Measurements from ENCODE around the gene RYR3.

Gene RYR3

DNA sequence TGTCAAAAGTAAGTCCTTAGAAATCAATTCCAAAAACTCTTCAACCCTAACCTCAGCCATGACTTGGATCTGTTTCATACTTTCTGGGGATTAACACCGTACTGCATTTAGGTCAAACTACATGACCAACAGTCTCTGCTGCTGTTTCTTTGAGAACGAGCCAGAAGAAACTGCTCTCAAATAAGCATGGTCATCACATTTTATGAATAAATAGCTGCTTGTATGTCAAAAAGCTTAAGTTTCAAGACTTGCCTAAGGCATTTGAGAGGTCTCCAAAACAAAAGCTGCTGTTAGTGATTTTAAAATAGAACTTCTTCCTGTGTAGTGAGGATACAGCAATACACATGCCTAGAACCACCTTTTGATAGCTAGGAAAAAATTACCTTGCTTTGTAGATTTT is 491.2 kb downstream of the RYR3 start:
- Histone ChIP-seq H2AFZ (ENCODE audit: low read depth, low read length) (no peak overlapping the region), H3K9ac (ENCODE audit: low read length) (no peak overlapping the region), H4K20me1 (ENCODE audit: insufficient read depth, low read length) (no peaks in the 10 kb centered on the region), H3K9me3 (ENCODE audit: insufficient read depth, low read length) (no peaks in the 10 kb centered on the region), H3K27ac (ENCODE audit: low read length) (no peak overlapping the region), H3K4me1 (ENCODE audit: low read length) (no peaks in the 10 kb centered on the region), H3K4me2 (ENCODE audit: low read length) (no peak overlapping the region), H3K79me2 (ENCODE audit: low read length) (no peaks in the 10 kb centered on the region), H3K27me3 (ENCODE audit: low read depth, low read length) (peaks cover 8% of the 10 kb centered on the region; the same call in 1 of the 2 replicates), H3K4me3 (ENCODE audit: low read length) (no peak overlapping the region), H3K36me3 (replicated peaks; ENCODE audit: low read depth, low read length) (no peaks in the 10 kb centered on the region)
- no peak for TF ChIP-seq EZH2phosphoT487 (IDR thresholded peaks at IDR 0.05; ENCODE audit: low read depth)

DNA sequence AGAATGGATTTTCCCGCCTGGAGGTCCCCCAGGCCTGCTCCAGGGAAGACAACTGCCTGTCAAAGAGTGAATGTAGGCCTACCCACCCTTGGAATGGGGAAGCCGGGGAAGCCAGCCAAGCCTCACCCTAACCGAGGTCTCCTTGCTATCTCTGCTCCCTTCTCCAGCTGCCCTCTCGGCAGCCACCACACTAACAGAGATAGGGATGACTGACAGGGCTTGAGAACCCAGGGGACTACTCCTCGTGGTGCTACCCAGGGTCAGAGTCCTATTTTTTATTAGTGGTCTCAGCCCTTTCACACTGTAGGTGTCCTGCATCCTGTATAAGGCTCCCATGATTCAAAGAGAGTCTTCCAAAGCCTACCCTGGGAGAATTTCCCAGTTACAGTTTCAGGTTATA is 496.9 kb downstream of the RYR3 start:
- Histone ChIP-seq H3K4me1 (ENCODE audit: low read length) (no peaks in the 10 kb centered on the region), H4K20me1 (ENCODE audit: insufficient read depth, low read length) (no peaks in the 10 kb centered on the region), H3K4me2 (ENCODE audit: low read length) (no peak overlapping the region), H2AFZ (ENCODE audit: low read depth, low read length) (no peak overlapping the region), H3K9ac (ENCODE audit: low read length) (no peak overlapping the region), H3K27ac (ENCODE audit: low read length) (no peak overlapping the region), H3K4me3 (ENCODE audit: low read length) (no peak overlapping the region), H3K36me3 (replicated peaks; ENCODE audit: low read depth, low read length) (no peaks in the 10 kb centered on the region), H3K27me3 (ENCODE audit: low read depth, low read length) (peaks cover 3% of the 10 kb centered on the region; the same call in 1 of the 2 replicates), H3K9me3 (ENCODE audit: insufficient read depth, low read length) (no peaks in the 10 kb centered on the region), H3K79me2 (ENCODE audit: low read length) (no peaks in the 10 kb centered on the region)
- TF ChIP-seq, protein P1, sequence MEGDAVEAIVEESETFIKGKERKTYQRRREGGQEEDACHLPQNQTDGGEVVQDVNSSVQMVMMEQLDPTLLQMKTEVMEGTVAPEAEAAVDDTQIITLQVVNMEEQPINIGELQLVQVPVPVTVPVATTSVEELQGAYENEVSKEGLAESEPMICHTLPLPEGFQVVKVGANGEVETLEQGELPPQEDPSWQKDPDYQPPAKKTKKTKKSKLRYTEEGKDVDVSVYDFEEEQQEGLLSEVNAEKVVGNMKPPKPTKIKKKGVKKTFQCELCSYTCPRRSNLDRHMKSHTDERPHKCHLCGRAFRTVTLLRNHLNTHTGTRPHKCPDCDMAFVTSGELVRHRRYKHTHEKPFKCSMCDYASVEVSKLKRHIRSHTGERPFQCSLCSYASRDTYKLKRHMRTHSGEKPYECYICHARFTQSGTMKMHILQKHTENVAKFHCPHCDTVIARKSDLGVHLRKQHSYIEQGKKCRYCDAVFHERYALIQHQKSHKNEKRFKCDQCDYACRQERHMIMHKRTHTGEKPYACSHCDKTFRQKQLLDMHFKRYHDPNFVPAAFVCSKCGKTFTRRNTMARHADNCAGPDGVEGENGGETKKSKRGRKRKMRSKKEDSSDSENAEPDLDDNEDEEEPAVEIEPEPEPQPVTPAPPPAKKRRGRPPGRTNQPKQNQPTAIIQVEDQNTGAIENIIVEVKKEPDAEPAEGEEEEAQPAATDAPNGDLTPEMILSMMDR (IDR thresholded peaks at IDR 0.05; ENCODE audit: low read depth, low read length): no peak
- no peak for TF ChIP-seq EZH2phosphoT487 (IDR thresholded peaks at IDR 0.05; ENCODE audit: low read depth)

DNA sequence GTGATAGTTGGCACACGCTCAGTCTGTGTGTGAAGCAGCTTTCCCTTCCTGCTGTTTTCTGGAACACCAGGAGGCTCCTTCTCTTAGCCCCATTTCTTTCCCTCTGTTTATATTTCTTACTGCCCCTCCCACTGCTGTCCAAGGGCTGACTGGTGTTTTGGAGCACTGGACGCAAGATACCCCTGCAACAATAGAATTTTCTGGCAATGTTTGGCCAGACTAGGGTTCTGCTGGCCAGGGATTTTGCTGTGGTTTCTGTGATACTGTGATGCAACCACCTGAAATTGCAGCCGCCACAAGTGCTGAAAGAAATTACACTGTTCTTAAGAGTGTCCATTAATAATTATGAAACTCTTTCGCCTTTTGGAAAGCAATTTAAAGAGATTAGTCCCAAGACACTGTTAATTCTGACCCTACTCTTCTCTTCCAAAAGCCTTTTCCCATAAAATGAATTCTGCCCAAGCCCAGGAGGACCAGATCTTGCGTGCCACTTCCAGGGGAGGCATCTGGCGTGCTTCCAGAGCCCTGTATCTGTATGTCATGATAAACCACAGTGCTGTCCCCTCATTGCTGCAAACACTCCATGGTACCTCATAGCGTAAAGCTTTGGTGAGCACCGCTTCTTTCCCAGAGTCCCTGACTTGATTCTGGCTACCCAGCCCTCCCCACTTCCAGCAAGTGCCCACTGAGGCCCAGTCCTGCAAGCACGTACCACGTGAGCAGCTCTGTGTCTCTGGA is 498.1 kb downstream of the RYR3 start:
- Histone ChIP-seq H2AFZ (ENCODE audit: low read depth, low read length) (no peak overlapping the region), H3K4me3 (ENCODE audit: low read length) (no peak overlapping the region), H3K79me2 (ENCODE audit: low read length) (no peaks in the 10 kb centered on the region), H3K27ac (ENCODE audit: low read length) (no peak overlapping the region), H3K4me2 (ENCODE audit: low read length) (no peak overlapping the region), H3K9ac (ENCODE audit: low read length) (no peak overlapping the region), H4K20me1 (ENCODE audit: insufficient read depth, low read length) (no peaks in the 10 kb centered on the region), H3K36me3 (replicated peaks; ENCODE audit: low read depth, low read length) (no peaks in the 10 kb centered on the region), H3K9me3 (ENCODE audit: insufficient read depth, low read length) (no peaks in the 10 kb centered on the region), H3K4me1 (ENCODE audit: low read length) (no peaks in the 10 kb centered on the region), H3K27me3 (ENCODE audit: low read depth, low read length) (no peaks in the 10 kb centered on the region)
- TF ChIP-seq, protein P1 (IDR thresholded peaks at IDR 0.05; ENCODE audit: low read depth, low read length): no peak
- TF ChIP-seq EZH2phosphoT487 (IDR thresholded peaks at IDR 0.05; ENCODE audit: low read depth): no peak

DNA sequence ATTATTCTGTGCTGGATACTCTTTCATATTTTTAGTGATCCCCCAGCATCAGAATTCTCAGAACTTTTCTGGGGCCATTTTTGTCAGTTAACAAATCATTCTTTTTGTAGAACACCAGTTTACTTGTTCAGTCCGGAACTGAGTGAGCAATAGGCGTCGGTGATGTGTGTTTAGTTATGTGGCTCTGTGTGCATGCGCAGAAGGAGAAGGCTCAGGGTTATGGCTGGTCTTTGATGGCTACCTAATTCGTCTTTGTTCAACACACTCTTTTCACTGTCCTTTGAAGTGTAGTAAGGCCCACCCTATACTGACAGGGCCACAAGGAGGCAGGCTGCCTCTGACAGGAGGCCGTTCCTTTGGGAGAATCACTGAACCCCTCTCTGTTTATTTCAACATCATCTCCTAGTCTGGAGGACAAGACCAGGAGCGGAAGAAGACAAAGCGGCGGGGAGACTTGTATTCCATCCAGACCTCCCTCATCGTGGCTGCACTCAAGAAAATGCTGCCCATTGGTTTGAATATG is 499.4 kb downstream of the RYR3 start:
- no peaks in the 10 kb centered on the region for H3K4me1 ChIP-seq (ENCODE audit: low read length)
- H3K36me3 ChIP-seq (replicated peaks; ENCODE audit: low read depth, low read length): no peaks in the 10 kb centered on the region
- no peak overlapping the region for H3K4me3 ChIP-seq (ENCODE audit: low read length)
- H3K9me3 ChIP-seq (ENCODE audit: insufficient read depth, low read length): no peaks in the 10 kb centered on the region
- no peaks in the 10 kb centered on the region for H3K79me2 ChIP-seq (ENCODE audit: low read length)
- H3K27me3 ChIP-seq (ENCODE audit: low read depth, low read length): no peaks in the 10 kb centered on the region
- H3K27ac ChIP-seq (ENCODE audit: low read length): no peak overlapping the region
- no peak overlapping the region for H2AFZ ChIP-seq (ENCODE audit: low read depth, low read length)
- H3K4me2 ChIP-seq (ENCODE audit: low read length): no peak overlapping the region
- no peak overlapping the region for H3K9ac ChIP-seq (ENCODE audit: low read length)
- H4K20me1 ChIP-seq (ENCODE audit: insufficient read depth, low read length): no peaks in the 10 kb centered on the region
- TF ChIP-seq EZH2phosphoT487 (IDR thresholded peaks at IDR 0.05; ENCODE audit: low read depth): no peak
- TF ChIP-seq, protein P1 (IDR thresholded peaks at IDR 0.05; ENCODE audit: low read depth, low read length): no peak

All from OCI-LY3 (cell line).